GM21737 (cell line): Measurements from ENCODE around the gene PHLPP1.

Source experiments
- ATAC-seq: cut with Tn5 transposase; IDR thresholded peaks from one replicate; pipeline ENCODE4 v1.9.1; 2021; ENCODE audit warnings: mild to moderate bottlenecking, moderate library complexity; ENCODE audit not compliant: unreplicated experiment

PHLPP1 gene

DNA sequence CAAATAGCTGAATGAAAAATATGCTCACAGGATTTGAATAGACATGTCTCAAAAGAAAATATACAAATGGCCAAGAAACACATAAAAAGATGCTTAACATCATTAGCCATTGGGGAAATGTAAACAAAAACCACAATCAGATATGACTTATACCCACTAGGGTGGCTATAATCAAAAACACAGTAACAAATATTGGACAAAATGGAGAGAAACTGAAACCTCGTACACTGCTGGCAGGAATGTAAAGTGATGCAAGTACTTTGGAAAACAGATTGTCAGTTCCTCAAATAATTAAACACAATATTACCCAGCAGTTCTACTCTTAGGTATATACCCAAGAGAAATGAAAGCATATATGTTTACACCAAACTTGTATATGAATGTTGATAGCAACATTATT lies 213.0 kb downstream of the PHLPP1 start:
- ATAC-seq = no peak

DNA sequence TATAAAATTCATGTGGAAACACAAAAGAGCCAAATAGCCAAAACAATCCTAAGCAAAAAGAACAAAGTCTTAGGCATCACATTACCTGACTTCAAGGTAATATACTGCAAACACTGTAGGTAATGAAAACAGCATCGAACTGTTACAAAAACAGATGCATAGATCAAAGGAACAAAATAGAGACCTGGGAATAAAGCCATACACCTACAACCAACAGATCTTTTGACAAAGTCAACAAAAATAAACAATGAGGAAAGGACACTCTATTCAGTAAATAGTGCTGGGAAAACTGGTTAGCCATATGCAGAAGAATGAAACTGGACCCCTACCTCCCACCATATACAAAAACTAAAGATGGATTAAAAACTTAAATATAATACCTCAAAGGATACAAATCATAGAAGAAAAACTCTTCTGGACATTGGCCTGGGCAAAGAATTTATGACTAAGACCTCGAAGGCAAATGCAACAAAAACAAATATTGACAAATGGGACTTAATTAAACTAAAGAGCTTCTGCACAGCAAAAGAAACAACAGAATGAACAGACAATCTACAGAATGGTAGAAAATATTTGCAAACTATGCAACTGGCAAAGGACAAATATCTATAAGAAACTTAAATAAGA lies 218.0 kb downstream of the PHLPP1 start:
- no peak for ATAC-seq

DNA sequence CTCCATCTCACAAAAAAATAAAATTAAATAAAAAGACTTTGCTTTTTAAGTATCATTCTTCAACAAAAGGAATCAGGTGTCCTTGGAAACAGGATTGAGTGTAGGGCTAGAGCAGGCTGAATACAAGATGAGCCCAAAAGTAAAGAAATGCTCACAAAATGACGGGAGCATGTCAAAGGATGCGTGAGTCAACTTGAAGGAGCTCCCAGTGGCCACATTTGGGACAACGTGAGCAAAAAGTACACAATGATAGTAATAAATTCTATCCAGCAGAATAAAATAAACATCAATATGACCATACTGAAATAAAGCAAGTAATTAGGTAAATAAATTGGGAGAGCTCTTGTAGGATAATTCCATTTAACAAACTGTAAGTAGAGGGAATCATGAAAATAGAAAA lies 220.7 kb downstream of the PHLPP1 start:
- ATAC-seq = no peak

DNA sequence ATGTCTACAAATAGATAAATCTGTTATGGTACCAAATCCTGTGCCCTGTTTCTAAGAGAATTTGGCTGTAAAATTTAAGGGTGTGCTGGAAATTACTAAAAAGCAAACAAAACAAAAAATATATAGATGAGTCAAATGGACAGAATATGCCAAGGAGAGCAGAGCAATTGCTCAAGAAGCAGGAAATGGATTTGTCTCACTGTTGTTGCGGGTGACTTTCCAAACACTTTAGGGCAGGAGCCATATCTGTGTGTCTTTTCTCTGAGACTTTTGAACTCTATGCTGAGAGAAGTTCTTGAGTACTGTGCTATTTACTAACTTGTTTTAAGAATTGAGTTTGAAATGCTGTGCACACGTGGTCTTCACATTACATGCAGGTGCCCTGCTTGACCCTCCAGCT lies 221.7 kb downstream of the PHLPP1 start:
- no peak for ATAC-seq

DNA sequence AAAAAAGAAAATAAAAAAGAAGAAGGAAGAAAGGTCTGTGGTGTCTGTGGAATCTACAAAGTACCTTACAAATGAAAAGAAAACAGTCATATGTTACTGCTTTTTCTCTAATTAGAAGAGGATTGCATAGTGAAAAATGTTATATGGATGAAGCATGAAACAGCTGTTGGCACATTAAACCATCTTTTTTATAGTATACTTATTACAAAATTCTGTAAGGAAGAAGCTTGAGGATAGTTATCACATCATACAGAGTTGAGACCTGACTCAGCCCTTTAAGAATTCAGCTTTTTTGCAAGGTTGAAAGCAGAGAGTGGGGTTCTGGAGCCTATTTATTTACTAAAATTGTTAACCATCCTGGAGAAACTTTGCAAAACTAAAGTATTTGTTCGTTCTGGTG lies 222.7 kb downstream of the PHLPP1 start:
- no peak for ATAC-seq

DNA sequence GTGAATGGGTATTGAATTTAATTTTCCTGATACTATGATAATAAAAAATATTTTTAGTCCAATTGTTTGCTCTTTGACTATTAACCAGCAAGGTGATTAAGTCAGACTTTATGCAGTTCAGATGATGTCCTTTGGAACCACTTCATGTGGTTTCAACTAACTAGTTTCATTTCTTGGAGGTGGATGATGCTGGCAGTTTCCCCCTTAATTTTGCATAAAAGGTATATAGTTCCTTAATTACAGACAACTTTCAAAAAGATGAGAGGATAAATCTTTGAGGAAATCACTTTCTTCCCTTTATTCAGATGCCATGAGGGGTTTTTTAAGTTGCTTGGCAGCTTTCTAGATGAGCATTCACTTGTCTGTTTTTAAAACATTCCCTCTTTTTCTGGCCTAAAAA lies 223.1 kb downstream of the PHLPP1 start:
- ATAC-seq = no peak

DNA sequence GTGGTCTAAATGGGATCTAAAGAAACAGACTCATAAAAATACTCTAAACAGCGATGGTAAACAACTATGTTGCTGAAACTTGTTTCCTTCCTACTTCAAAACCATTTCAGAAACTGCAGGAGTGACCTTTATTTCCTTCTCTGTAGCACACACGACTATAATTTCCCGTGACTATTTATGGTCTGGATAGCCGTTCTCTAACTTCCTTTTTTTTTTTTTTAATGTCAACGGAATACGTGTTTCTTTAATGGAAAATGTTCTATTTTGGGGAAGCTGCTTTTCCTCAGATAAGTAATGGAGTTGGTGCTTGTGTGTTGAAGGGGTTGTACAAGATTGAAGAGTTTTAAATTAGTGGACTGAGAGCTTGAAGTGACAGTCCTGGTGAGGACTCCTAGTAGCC lies 224.1 kb downstream of the PHLPP1 start:
- ATAC-seq = no peak

DNA sequence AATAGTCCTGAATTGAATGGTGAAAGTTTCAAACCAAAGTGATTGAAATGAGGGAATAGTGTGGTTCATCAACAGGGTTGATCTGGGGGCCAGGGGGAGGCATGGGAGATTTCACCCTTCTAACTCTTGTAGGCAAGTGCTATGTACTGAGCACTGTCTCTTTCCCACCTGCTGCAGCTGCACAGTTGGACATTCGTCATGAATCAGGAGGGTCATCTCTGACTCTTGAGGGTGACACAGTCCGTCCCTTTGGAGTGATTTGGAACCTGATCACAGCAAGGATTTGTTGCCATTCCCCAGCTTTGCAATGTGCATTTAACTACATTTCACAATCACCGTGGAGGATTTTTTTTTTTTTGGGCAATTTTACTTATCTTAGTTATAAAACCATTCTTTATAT lies 224.6 kb downstream of the PHLPP1 start:
- ATAC-seq = no peak

DNA sequence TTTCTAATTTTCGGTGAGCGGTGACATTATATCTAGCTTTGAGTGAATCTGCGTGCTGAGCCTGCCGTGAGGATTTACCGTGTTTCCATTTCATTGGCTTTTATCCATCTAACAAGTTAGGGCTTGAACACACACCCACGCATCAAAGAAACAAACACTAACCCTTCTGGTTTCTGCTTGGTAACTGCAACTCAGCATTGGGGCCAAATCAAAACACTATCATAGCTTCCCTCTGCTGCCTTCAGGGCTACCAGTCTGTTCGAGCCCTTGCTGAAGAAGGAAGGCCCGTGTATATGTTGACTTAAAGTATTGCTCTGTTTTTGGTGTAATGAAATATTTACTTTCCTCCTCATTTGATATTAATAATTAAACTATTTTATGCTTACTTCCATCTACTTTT lies 227.2 kb downstream of the PHLPP1 start:
- no peak for ATAC-seq

DNA sequence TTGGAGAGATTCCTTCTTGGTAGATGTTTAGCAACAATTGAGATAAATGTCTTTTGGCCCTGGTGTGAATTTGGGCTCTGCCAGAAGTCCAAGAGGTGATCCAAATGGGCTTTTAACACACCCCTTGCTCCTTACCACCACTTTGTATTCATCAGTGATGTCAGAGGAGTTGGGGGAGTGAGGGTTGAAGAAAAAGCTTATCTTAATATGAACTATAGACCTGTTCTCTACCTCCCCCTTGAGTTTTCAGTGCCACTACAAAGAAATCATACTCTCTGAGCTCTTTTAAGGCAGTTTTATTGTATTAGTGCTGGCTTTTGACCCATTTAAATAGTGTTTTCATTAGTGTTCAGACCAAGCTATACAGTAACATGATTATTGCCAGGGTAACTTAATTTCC lies 229.1 kb downstream of the PHLPP1 start:
- ATAC-seq = no peak

DNA sequence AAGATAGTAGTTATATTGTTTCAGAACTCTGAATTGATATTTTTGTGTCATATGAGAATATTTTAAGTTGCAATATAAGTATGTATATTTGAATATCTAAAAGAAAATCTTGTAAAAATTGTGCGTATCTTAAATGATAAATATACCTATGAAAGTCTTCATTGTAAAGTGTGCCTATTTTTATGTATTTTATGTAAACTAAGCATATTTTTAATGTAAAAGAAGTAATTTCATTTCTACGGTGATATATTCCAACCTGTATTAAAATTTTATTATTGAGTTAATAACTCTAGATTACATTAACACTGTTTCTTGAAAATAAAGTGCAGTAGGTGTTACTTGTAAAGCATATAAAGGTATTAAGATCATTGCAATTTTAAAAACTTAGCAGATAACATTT lies 233.4 kb downstream of the PHLPP1 start:
- ATAC-seq = no peak

DNA sequence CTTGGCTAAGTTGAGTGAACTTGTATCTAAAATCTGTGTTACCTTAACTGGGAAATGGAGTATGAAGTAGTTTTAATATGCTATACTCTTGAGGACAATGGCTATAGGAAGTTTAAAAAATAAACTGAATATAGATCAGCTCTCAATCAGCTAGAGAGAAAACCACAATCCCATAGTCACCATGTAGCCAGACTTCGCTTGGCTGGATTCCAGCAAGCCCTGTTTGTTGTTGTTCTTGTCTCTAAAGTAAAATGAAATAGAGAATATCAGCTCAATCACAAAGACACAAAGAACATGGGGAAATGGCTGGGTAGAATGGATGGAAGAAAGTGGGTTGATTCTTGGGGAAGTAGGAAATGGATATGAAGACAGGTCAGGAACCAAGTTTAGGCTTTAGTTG lies 234.9 kb downstream of the PHLPP1 start:
- no peak for ATAC-seq

DNA sequence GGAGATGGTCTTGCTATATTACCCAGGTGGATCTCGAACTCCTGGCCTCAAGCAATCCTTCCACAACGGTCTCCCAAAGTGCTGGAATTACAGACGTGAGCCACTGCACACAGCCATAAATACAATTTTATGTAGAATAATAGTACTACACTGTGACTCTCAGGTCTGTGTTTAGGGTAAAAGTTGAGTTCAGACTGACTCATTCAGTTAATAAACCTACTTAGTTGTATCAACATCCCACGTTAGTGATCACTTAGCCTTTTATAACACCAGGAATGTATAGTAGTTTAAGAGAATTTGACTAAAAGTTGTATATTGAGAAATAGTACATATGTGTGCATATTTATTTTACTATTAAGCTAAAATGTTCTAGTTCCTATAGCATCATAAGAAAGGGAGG lies 237.5 kb downstream of the PHLPP1 start:
- ATAC-seq = no peak

DNA sequence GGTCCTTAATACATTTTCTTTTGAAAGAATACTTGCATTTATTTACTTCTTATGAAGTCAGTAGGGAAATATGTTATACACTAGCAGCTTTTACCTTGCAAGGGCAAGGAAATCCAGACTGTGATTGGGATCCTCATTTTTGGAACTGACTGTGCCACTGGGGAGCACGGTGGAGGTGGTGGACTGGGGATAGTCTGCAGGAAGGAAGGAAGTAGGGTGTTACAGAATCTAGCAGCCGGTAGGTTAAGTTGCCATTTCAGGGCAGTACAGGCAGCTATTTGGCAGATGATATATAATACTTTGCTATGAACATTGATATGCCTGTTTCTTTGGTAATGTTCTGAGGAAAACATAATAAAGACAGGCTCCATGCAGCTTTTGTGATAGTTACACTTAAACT lies 238.3 kb downstream of the PHLPP1 start:
- no peak for ATAC-seq

DNA sequence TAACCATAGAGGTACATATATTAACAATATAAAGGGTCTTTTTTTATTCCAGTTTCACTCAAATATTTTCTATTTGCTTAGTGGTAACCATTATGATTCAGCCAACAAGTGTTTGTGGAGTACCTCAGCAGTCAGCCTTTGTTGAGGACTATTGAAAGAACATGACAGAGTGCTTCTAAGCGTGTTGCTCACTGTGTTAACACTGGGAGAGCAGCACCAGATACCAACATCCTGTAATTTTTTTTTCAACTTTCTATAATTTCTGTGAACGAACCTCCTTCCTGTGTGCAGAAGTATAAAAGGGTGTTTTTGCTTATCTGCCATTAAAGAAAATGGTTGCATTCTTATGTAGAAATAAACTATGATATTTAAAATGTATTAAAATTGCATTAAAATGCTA lies 239.0 kb downstream of the PHLPP1 start:
- ATAC-seq = no peak

DNA sequence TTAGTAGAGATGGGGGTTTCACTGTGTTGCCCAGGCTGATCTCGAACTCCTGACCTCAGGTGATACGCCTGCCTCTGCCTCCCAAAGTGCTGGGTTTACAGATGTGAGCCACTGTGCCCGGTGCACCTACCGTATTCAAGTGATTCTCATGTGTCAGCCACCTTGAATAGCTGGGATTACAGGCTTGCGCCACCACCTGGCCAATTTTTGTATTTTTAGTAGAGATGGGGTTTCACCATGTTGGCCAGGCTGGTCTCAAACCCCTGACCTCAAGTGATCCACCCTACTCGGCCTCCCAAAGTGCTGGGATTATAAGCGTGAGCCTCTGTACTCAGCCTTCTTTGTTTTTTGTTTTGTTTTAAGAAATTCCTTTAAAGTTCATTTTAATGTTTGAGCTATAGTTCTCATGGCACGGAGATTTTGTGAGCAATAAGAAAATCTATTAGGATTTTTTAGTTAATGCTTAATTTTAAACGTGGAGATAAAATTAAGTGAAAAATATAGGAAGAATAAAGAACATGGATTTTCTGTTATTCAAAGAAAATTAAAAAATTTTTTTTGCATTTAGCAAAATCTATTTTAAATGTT lies 242.6 kb downstream of the PHLPP1 start:
- no peak for ATAC-seq

DNA sequence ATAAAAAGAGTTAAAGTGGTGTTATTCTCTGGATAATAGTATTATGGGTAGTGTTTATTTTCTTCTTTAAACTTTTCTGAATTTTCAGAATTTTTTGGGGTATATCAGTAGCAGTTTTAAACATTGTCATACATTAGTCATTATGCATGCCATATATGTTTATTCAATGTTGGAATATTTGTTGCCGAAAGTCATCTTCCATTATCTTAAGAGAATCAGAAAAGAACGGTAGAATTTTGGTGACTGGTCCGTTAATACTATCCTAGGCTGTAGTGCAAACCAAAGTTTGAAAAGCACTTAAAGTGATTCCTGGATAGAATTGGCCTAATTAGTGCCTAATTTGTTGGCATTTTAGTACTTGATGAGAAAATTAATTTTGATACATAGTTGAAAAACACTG lies 244.1 kb downstream of the PHLPP1 start:
- ATAC-seq = no peak

DNA sequence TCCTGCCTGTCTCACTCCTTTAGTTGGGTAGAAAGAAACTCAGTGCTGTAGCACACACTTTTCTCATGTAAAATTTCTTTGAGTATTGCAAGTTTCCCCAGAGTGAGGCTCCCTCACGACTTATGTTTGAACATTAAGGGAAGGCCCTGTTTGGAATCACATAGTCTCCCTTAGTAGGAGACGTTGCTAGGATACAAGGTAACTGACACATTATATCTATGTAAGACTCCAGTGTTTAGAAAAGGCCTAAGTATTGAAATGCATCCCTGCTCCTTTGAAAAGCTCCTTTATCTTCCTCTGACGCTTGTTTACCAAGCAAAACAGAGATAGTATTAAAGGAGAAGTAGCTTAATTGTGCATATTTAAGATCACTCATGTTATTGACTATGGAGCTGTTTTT lies 248.2 kb downstream of the PHLPP1 start:
- ATAC-seq = no peak

DNA sequence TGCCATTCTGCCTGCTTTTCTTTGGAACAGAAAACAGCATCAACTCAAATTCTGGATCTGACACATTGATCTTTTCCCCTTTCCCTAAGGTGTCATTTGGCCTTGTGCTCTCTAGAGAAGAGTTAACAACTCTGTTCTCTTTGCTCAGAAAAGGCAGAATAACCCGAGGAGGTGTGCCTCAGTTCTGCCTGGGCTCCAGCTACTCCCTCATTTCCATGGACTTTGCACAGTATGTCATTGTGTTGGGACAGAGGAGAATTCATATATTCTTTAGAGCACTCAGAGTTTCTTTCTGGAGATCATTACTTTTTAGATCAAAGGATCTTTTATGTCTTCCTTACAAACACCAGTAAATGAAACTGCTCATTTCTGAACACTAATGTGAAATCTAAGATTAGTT lies 249.1 kb downstream of the PHLPP1 start:
- ATAC-seq = no peak

DNA sequence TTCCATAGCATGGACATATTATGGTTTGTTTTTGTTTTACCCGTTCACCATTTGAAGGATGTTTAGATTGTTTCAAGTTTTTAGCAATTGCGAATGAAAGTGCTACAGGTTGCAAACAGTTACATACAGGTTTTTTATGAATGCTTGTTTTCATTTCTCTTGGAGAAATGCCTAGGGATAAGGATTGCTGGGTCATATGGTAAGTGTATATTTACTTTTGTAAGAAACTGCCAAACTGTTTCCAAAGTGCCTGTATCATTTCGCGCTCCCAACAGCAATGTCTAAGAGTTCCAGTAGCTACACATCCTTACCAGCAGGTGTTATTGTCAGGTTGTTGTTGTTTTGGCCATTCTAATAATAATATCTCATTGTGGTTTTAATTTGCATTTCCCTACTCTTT lies 251.7 kb downstream of the PHLPP1 start:
- ATAC-seq = no peak

DNA sequence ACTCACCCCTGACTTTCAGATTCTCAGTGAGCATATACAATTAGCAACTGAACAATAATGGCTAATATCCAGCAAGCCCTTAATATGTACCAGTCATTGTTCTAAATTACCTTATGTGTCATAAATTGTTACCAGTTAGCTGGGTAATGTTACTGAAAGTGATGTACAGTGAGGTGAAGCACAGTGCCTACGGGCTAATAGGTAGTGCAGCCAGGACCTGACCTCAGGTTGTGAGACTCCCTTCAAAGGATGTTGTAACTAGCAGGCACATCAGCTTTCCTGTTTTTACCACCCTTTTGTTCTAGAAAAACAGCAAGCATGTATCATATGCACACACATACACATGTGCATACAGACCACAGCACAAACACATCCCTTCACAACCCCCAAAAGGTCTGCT lies 258.3 kb downstream of the PHLPP1 start:
- no peak for ATAC-seq

DNA sequence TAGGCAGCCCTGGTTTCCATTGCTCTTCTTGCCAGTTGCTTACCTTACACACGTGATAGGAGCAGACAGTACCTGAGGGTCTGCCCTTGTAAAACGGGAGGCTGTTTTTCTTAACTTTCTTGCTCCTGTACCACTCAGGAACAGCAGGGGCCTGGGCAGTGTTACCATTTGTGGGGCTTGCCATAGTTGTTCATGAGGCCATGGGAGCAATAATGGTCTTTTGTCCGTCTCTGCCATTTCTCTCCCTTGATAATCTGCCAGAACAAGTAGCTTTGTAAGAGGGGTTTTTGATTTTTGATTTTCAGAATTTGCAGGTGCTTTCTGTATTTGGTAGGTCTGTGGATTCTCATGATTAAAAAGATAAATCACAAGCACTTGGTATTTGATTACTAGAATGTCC lies 259.0 kb downstream of the PHLPP1 start:
- ATAC-seq = no peak

DNA sequence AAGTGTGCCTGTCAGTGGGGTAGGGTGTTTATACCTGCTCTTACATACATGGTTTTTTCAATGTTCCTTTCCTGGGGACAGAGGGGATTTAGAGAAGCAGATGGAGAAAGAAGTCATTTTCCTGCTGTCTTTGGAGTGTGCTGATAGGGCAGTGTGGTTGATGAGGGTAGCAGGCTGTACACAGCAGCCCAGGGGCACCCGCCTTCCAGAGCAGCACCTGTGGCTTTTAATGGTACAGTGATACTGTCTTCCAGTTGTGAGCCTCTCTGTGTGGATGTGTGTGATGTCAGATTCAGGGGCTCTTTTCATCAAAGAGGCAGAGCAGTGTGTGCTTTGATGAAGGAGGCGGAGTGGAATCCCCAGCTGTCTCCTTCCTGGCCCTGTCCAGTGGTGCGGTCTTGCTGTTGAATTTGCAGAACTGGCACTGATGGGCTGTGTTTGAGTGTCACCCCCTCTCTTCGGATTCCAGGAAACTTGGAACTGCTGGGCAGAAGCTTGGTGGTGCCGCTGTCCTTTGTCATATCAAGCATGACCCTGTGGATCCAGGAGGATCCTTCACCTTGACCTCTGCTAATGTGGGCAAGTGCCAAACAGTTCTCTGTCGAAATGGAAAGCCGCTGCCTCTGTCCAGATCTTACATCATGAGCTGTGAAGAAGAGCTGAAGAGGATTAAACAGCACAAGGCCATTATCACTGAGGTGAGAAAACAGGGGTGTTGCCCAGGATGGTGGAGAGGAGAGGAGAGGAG lies 259.8 kb downstream of the PHLPP1 start:
- no peak for ATAC-seq
